Measurements from ENCODE around the gene OR10J4. TPM values are rescaled to one million over a fixed set of nuclear protein-coding genes. Genes with fewer than 3 reads are reported as not detected.
"Not testable (repeated sequence)": the region's sequence is repeated elsewhere in the genome, so short reads cannot be mapped to it uniquely, and the experiment has no call there.

OR10J4 gene
- total and polyA plus RNA-seq, 5 donors from 2014 or later, result not detected

GRCh38 chr1:159439422-159439821 lies 7.4 kb downstream of the OR10J4 start, which contains the start of gene OR10J1:
Gene OR10J1, plus strand, starts transcription at chr1:159439722. Its CDS starts 70 bp downstream, at chr1:159439792.
- H3K27me3 Mint-ChIP-seq, result no peaks in the 10 kb centered on the region
- no peaks in the 10 kb centered on the region for H3K27me3 ChIP-seq (ENCODE audit: control insufficient read depth, insufficient read depth, low read length)
- DNase-seq (no peak), ATAC-seq (ENCODE audit: low read depth in 2 of 2) (no peak)
- no peak within 1 kb of the TSS for H3K4me3 ChIP-seq (ENCODE audit: low read depth, low read length)
- no peak within 1 kb of the TSS for H3K27ac Mint-ChIP-seq
- H3K4me1 ChIP-seq (ENCODE audit: control insufficient read depth, insufficient read depth, low read length, poor library complexity, severe bottlenecking), result no peaks in the 10 kb centered on the region
- no peak within 1 kb of the TSS for H3K4me3 Mint-ChIP-seq
- H3K9me3 ChIP-seq (ENCODE audit: control insufficient read depth in 2 of 2, low read length in 2 of 2), result no peaks in the 10 kb centered on the region
- no peaks in the 10 kb centered on the region for H3K36me3 ChIP-seq (ENCODE audit: control insufficient read depth, insufficient read depth, low read length)
- H3K9me3 Mint-ChIP-seq, result no peaks in the 10 kb centered on the region
- no peaks in the 10 kb centered on the region for H3K4me1 Mint-ChIP-seq
- no peak within 1 kb of the TSS for H3K27ac ChIP-seq (ENCODE audit: insufficient read depth, low read length, poor library complexity, severe bottlenecking)
- no peaks in the 10 kb centered on the region for H3K36me3 Mint-ChIP-seq

- DNase-seq, result no peak
- ATAC-seq (ENCODE audit: low read depth in 2 of 2), result no peak
- H3K27me3 Mint-ChIP-seq, result no peaks in the 10 kb centered on the region
- H3K4me3 Mint-ChIP-seq, result no peak overlapping the region
- H3K9me3 Mint-ChIP-seq, result no peaks in the 10 kb centered on the region
- Histone ChIP-seq H3K27me3 (ENCODE audit: control insufficient read depth, insufficient read depth, low read length) (no peaks in the 10 kb centered on the region), H3K36me3 (ENCODE audit: control insufficient read depth, insufficient read depth, low read length) (no peaks in the 10 kb centered on the region), H3K9me3 (ENCODE audit: control insufficient read depth in 2 of 2, low read length in 2 of 2) (no peaks in the 10 kb centered on the region), H3K4me3 (ENCODE audit: low read depth, low read length) (no peak overlapping the region), H3K4me1 (ENCODE audit: control insufficient read depth, insufficient read depth, low read length, poor library complexity, severe bottlenecking) (no peaks in the 10 kb centered on the region), H3K27ac (ENCODE audit: insufficient read depth, low read length, poor library complexity, severe bottlenecking) (no peak overlapping the region)
- H3K36me3 Mint-ChIP-seq, result no peaks in the 10 kb centered on the region
- no peaks in the 10 kb centered on the region for H3K4me1 Mint-ChIP-seq
- H3K27ac Mint-ChIP-seq, result no peak overlapping the region
Measured at GRCh38 chr1:159441360-159441759, 9.4 kb downstream of the OR10J4 start.

GRCh38 chr1:159442428-159442827 lies 10.4 kb downstream of the OR10J4 start:
- ATAC-seq (ENCODE audit: low read depth in 2 of 2) (no peak), DNase-seq (no peak)
- no peaks in the 10 kb centered on the region for H3K4me1 Mint-ChIP-seq
- H3K27me3 Mint-ChIP-seq, result no peaks in the 10 kb centered on the region
- H3K36me3 ChIP-seq (ENCODE audit: control insufficient read depth, insufficient read depth, low read length), result no peaks in the 10 kb centered on the region
- no peaks in the 10 kb centered on the region for H3K4me1 ChIP-seq (ENCODE audit: control insufficient read depth, insufficient read depth, low read length, poor library complexity, severe bottlenecking)
- H3K27me3 ChIP-seq (ENCODE audit: control insufficient read depth, insufficient read depth, low read length), result no peaks in the 10 kb centered on the region
- no peak overlapping the region for H3K27ac Mint-ChIP-seq
- no peaks in the 10 kb centered on the region for H3K36me3 Mint-ChIP-seq
- H3K9me3 Mint-ChIP-seq, result peaks cover 0 to 2% (median 0%) of the 10 kb centered on the region in 7 donors
- H3K9me3 ChIP-seq (ENCODE audit: control insufficient read depth in 2 of 2, low read length in 2 of 2), result no peaks in the 10 kb centered on the region
- no peak overlapping the region for H3K4me3 ChIP-seq (ENCODE audit: low read depth, low read length)
- no peak overlapping the region for H3K27ac ChIP-seq (ENCODE audit: insufficient read depth, low read length, poor library complexity, severe bottlenecking)
- H3K4me3 Mint-ChIP-seq, result no peak overlapping the region

- no peak for ATAC-seq (ENCODE audit: low read depth in 2 of 2)
- H3K27me3 Mint-ChIP-seq, result no peaks in the 10 kb centered on the region
- H3K4me3 ChIP-seq (ENCODE audit: low read depth, low read length), result no peak overlapping the region
- H3K36me3 ChIP-seq (ENCODE audit: control insufficient read depth, insufficient read depth, low read length), result no peaks in the 10 kb centered on the region
- DNase-seq, result no peak
- no peak overlapping the region for H3K27ac ChIP-seq (ENCODE audit: insufficient read depth, low read length, poor library complexity, severe bottlenecking)
- H3K36me3 Mint-ChIP-seq, result no peaks in the 10 kb centered on the region
- no peaks in the 10 kb centered on the region for H3K27me3 ChIP-seq (ENCODE audit: control insufficient read depth, insufficient read depth, low read length)
- H3K9me3 ChIP-seq (ENCODE audit: control insufficient read depth in 2 of 2, low read length in 2 of 2), result no peaks in the 10 kb centered on the region
- H3K4me3 Mint-ChIP-seq, result no peak overlapping the region
- peaks cover 0 to 5% (median 0%) of the 10 kb centered on the region in 4 donors for H3K4me1 Mint-ChIP-seq
- peaks cover 0 to 8% (median 3%) of the 10 kb centered on the region in 7 donors for H3K9me3 Mint-ChIP-seq
- no peaks in the 10 kb centered on the region for H3K4me1 ChIP-seq (ENCODE audit: control insufficient read depth, insufficient read depth, low read length, poor library complexity, severe bottlenecking)
- no peak overlapping the region for H3K27ac Mint-ChIP-seq
Measured at GRCh38 chr1:159443066-159443750, 11.2 kb downstream of the OR10J4 start.

- Histone ChIP-seq H3K27me3 (ENCODE audit: control insufficient read depth, insufficient read depth, low read length) (no peaks in the 10 kb centered on the region), H3K9me3 (ENCODE audit: control insufficient read depth in 2 of 2, low read length in 2 of 2) (no peaks in the 10 kb centered on the region), H3K4me1 (ENCODE audit: control insufficient read depth, insufficient read depth, low read length, poor library complexity, severe bottlenecking) (no peaks in the 10 kb centered on the region), H3K4me3 (ENCODE audit: low read depth, low read length) (no peak overlapping the region), H3K27ac (ENCODE audit: insufficient read depth, low read length, poor library complexity, severe bottlenecking) (no peak overlapping the region), H3K36me3 (ENCODE audit: control insufficient read depth, insufficient read depth, low read length) (no peaks in the 10 kb centered on the region)
- H3K4me3 Mint-ChIP-seq, result no peak overlapping the region
- peaks cover 0 to 5% (median 0%) of the 10 kb centered on the region in 4 donors for H3K4me1 Mint-ChIP-seq
- H3K36me3 Mint-ChIP-seq, result no peaks in the 10 kb centered on the region
- DNase-seq, result no peak
- no peak overlapping the region for H3K27ac Mint-ChIP-seq
- no peaks in the 10 kb centered on the region for H3K27me3 Mint-ChIP-seq
- H3K9me3 Mint-ChIP-seq, result peaks cover 0 to 8% (median 5%) of the 10 kb centered on the region in 7 donors
- peak in 1 of 2 donors; percentile 12 for ATAC-seq (ENCODE audit: low read depth in 2 of 2)
Measured at GRCh38 chr1:159444511-159444910, 12.5 kb downstream of the OR10J4 start.

- DNase-seq (no peak), ATAC-seq (ENCODE audit: low read depth in 2 of 2) (no peak)
- H3K36me3 Mint-ChIP-seq, result no peaks in the 10 kb centered on the region
- no peaks in the 10 kb centered on the region for H3K27me3 Mint-ChIP-seq
- Histone ChIP-seq H3K4me3 (ENCODE audit: low read depth, low read length) (no peak overlapping the region), H3K36me3 (ENCODE audit: control insufficient read depth, insufficient read depth, low read length) (no peaks in the 10 kb centered on the region), H3K27ac (ENCODE audit: insufficient read depth, low read length, poor library complexity, severe bottlenecking) (no peak overlapping the region), H3K4me1 (ENCODE audit: control insufficient read depth, insufficient read depth, low read length, poor library complexity, severe bottlenecking) (no peaks in the 10 kb centered on the region), H3K9me3 (ENCODE audit: control insufficient read depth in 2 of 2, low read length in 2 of 2) (peaks cover 0 to 5% of the 10 kb centered on the region in 2 experiments), H3K27me3 (ENCODE audit: control insufficient read depth, insufficient read depth, low read length) (no peaks in the 10 kb centered on the region)
- H3K27ac Mint-ChIP-seq, result no peak overlapping the region
- H3K4me3 Mint-ChIP-seq, result no peak overlapping the region
- H3K4me1 Mint-ChIP-seq, result peaks cover 0 to 5% (median 0%) of the 10 kb centered on the region in 4 donors
- peaks cover 0 to 17% (median 8%) of the 10 kb centered on the region in 7 donors for H3K9me3 Mint-ChIP-seq
Measured at GRCh38 chr1:159448181-159448580, 16.2 kb downstream of the OR10J4 start.

- not testable (repeated sequence) for H3K27ac Mint-ChIP-seq; DNase-seq; ATAC-seq (ENCODE audit: low read depth in 2 of 2); H3K9me3 ChIP-seq (ENCODE audit: control insufficient read depth in 2 of 2, low read length in 2 of 2); H3K4me1 ChIP-seq (ENCODE audit: control insufficient read depth, insufficient read depth, low read length, poor library complexity, severe bottlenecking); H3K4me1 Mint-ChIP-seq; H3K27me3 ChIP-seq (ENCODE audit: control insufficient read depth, insufficient read depth, low read length); H3K4me3 Mint-ChIP-seq; H3K36me3 ChIP-seq (ENCODE audit: control insufficient read depth, insufficient read depth, low read length); H3K27me3 Mint-ChIP-seq; H3K4me3 ChIP-seq (ENCODE audit: low read depth, low read length); H3K36me3 Mint-ChIP-seq; H3K27ac ChIP-seq (ENCODE audit: insufficient read depth, low read length, poor library complexity, severe bottlenecking)
- H3K9me3 Mint-ChIP-seq, result peaks cover 0 to 23% (median 8%) of the 10 kb centered on the region in 7 donors
Measured at GRCh38 chr1:159449605-159450004, 17.6 kb downstream of the OR10J4 start.

GRCh38 chr1:159459551-159459950 lies 27.5 kb downstream of the OR10J4 start:
- no peak overlapping the region for H3K27ac ChIP-seq (ENCODE audit: insufficient read depth, low read length, poor library complexity, severe bottlenecking)
- Mint-ChIP-seq H3K9me3 (peaks cover 2 to 19% (median 10%) of the 10 kb centered on the region in 7 donors), H3K36me3 (no peaks in the 10 kb centered on the region), H3K4me1 (no peaks in the 10 kb centered on the region), H3K27me3 (no peaks in the 10 kb centered on the region), H3K27ac (no peak overlapping the region), H3K4me3 (no peak overlapping the region)
- H3K4me3 ChIP-seq (ENCODE audit: low read depth, low read length), result no peak overlapping the region
- H3K9me3 ChIP-seq (ENCODE audit: control insufficient read depth in 2 of 2, low read length in 2 of 2), result peaks cover 0 to 4% of the 10 kb centered on the region in 2 experiments
- ATAC-seq (ENCODE audit: low read depth in 2 of 2) (no peak), DNase-seq (no peak)
- H3K36me3 ChIP-seq (ENCODE audit: control insufficient read depth, insufficient read depth, low read length), result no peaks in the 10 kb centered on the region
- no peaks in the 10 kb centered on the region for H3K4me1 ChIP-seq (ENCODE audit: control insufficient read depth, insufficient read depth, low read length, poor library complexity, severe bottlenecking)
- no peaks in the 10 kb centered on the region for H3K27me3 ChIP-seq (ENCODE audit: control insufficient read depth, insufficient read depth, low read length)

Measured in CD4-positive, CD25-positive, alpha-beta regulatory T cell (primary cell).